HCT116 (cell line): ENCODE results near the gene WNT1. TPM values are rescaled to one million over a fixed set of nuclear protein-coding genes. Genes with fewer than 3 reads are reported as not detected.

Experiments
- ATAC-seq: fragments of 200-7000 bp; cut with Tn5 transposase; 2 replicates; pipeline ENCODE4 v1.9.1; 2020; ENCODE audit warnings: mild to moderate bottlenecking, moderate library complexity
- BruUV-seq: library from RNA; stranded (reverse); fragments of 400-500 nt; replicated peaks from 2 replicates; lab custom pipeline; 2021; lab: Mats Ljungman, UMichigan
- CTCF ChIA-PET: fragments of 300-600 bp; sonication (Branson Sonifier 250); formaldehyde crosslinking; loops from one replicate; lab custom pipeline; 2021; ENCODE audit warnings: antibody characterized with exemption; lab: Charles Lee
- POLR2A ChIA-PET: fragments of 300-600, 350-600 bp; sonication (Branson Sonifier 250); formaldehyde crosslinking; loops from one replicate; lab custom pipeline; 2021; ENCODE audit warnings: antibody characterized with exemption; lab: Charles Lee
- RAD21 ChIA-PET, 2 experiments: fragments of 300-600 bp; sonication (Branson Sonifier 250); formaldehyde crosslinking; loops; one replicate each; lab custom pipeline; 2023; ENCODE audit warnings: low total read pairs in 2 of 2; ENCODE audit not compliant: uncharacterized antibody in 2 of 2, unreplicated experiment in 2 of 2, low non-redundant PET in 1 of 2; lab: Charles Lee
- DNase-seq: peaks from one replicate; pipeline ENCODE4 v3.0.0-alpha.2; 2010; ENCODE audit warnings: low read depth, low spot score
- H2AFZ ChIP-seq: fragments of 200-600 bp; shearing (Covaris generic), sonication (generic); 2 replicates; pipeline ENCODE4 v1.6.1; 2017; ENCODE audit warnings: low read depth, mixed run types, mixed read lengths, antibody characterized with exemption, low read length; ENCODE audit not compliant: poor library complexity, severe bottlenecking
- H3K27ac ChIP-seq: 2 replicates; pipeline ENCODE4 v1.5.1; 2012; ENCODE audit warnings: low read depth, low read length
- H3K27me3 ChIP-seq: fragments of 200-600 bp; sonication (generic); 2 replicates; pipeline ENCODE4 v1.6.1; 2016; ENCODE audit warnings: mixed run types, low read length, mixed read lengths; ENCODE audit not compliant: insufficient read depth
- H3K36me3 ChIP-seq, 2 experiments: fragments of 200-500 bp in 1 of 2; fragments of 200-600 bp in 1 of 2; sonication (Bioruptor generic) in 1 of 2; sonication (generic) in 1 of 2; 2 replicates each; pipeline versions ENCODE4 v1.5.1 to v1.6.1; 2014 to 2016; ENCODE audit warnings: low read length in 2 of 2, inconsistent platforms in 1 of 2, mixed read lengths in 1 of 2, mixed run types in 1 of 2; ENCODE audit not compliant: insufficient read depth in 2 of 2, control insufficient read depth in 1 of 2
- H3K4me1 ChIP-seq, 2 experiments: fragments of 200-600 bp in 1 of 2; sonication (generic) in 1 of 2; 2 replicates each; pipeline versions ENCODE4 v1.5.1 to v1.6.1; 2012 to 2017; ENCODE audit warnings: low read length in 2 of 2, inconsistent platforms in 1 of 2, mild to moderate bottlenecking in 1 of 2, mixed read lengths in 1 of 2, mixed run types in 1 of 2, moderate library complexity in 1 of 2; ENCODE audit not compliant: insufficient read depth in 2 of 2, control insufficient read depth in 1 of 2
- H3K4me2 ChIP-seq: fragments of 200-600 bp; sonication (generic); 2 replicates; pipeline ENCODE4 v1.6.1; 2017; ENCODE audit warnings: mixed run types, low read length, mixed read lengths
- H3K4me3 ChIP-seq, 2 experiments: fragments of 200-600 bp in 1 of 2; sonication (generic) in 1 of 2; replicated peaks in 1 of 2; 2 replicates each; pipeline ENCODE4 v1.5.1; 2011 to 2016; ENCODE audit warnings: low read length in 2 of 2, control low read depth in 1 of 2, low read depth in 1 of 2, mild to moderate bottlenecking in 1 of 2, mixed read lengths in 1 of 2, mixed run types in 1 of 2
- H3K79me2 ChIP-seq: fragments of 200-600 bp; sonication (generic); 2 replicates; pipeline ENCODE4 v1.6.1; 2017; ENCODE audit warnings: mild to moderate bottlenecking, mixed run types, low read length, moderate library complexity, mixed read lengths; ENCODE audit not compliant: insufficient read depth
- H3K9ac ChIP-seq: fragments of 200-600 bp; sonication (generic); 2 replicates; pipeline ENCODE4 v1.6.1; 2016; ENCODE audit warnings: low read length, mixed read lengths
- H3K9me2 ChIP-seq: fragments of 200-600 bp; sonication (generic), shearing (Covaris generic); 2 replicates; pipeline ENCODE4 v1.6.1; 2017; ENCODE audit warnings: mixed run types, mild to moderate bottlenecking, moderate library complexity; ENCODE audit not compliant: insufficient read depth
- H3K9me3 ChIP-seq, 2 experiments: fragments of 200-500 bp in 1 of 2; fragments of 200-600 bp in 1 of 2; sonication (Bioruptor generic) in 1 of 2; sonication (generic) in 1 of 2; 2 replicates each; pipeline ENCODE4 v1.6.1; 2014 to 2017; ENCODE audit warnings: low read length in 2 of 2, mixed read lengths in 2 of 2, inconsistent platforms in 1 of 2, low read depth in 1 of 2, mild to moderate bottlenecking in 1 of 2, mixed run types in 1 of 2, moderate library complexity in 1 of 2; ENCODE audit not compliant: control insufficient read depth in 1 of 2, insufficient read depth in 1 of 2
- H4K20me1 ChIP-seq: fragments of 200-600 bp; sonication (generic), shearing (Covaris generic); 2 replicates; pipeline ENCODE4 v1.6.1; 2017; ENCODE audit warnings: mixed run types, mild to moderate bottlenecking, moderate library complexity; ENCODE audit not compliant: insufficient read depth
- CBX3 ChIP-seq: IDR thresholded peaks from 2 replicates; pipeline ENCODE4 v1.6.1; 2012; ENCODE audit warnings: low read depth
- CEBPB ChIP-seq: IDR thresholded peaks from 2 replicates; pipeline ENCODE4 v1.6.1; 2012; ENCODE audit warnings: low read depth
- CTCF ChIP-seq, 3 experiments: fragments of 200-600 bp in 1 of 3; sonication (generic) in 1 of 3; IDR thresholded peaks in 2 of 3; conservative IDR thresholded peaks in 1 of 3; 2 replicates each; pipeline ENCODE4 v1.5.1; 2012 to 2017; ENCODE audit warnings: low read depth in 2 of 3, low read length in 2 of 3, antibody characterized with exemption in 1 of 3, borderline replicate concordance in 1 of 3, control low read depth in 1 of 3, mild to moderate bottlenecking in 1 of 3, mixed read lengths in 1 of 3, mixed run types in 1 of 3, moderate library complexity in 1 of 3; ENCODE audit not compliant: insufficient read depth in 1 of 3
- EGR1 ChIP-seq: IDR thresholded peaks from 2 replicates; pipeline ENCODE4 v1.6.1; 2012; ENCODE audit warnings: low read depth
- ELF1 ChIP-seq: IDR thresholded peaks from 2 replicates; pipeline ENCODE4 v1.6.1; 2012; ENCODE audit warnings: low read depth, borderline replicate concordance
- EZH2 ChIP-seq: fragments of 200-600 bp; sonication (generic); IDR thresholded peaks from 2 replicates; pipeline ENCODE4 v1.6.1; 2017; ENCODE audit warnings: antibody characterized with exemption, mixed run types
- EZH2phosphoT487 ChIP-seq: fragments of 200-600 bp; IDR thresholded peaks from 2 replicates; pipeline ENCODE4 v1.6.1; 2018; ENCODE audit warnings: antibody characterized with exemption, borderline replicate concordance
- FOSL1 ChIP-seq: IDR thresholded peaks from 2 replicates; pipeline ENCODE4 v1.6.1; 2012; ENCODE audit warnings: low read depth
- POLR2A ChIP-seq: IDR thresholded peaks from 2 replicates; pipeline ENCODE4 v1.7.0; 2011; ENCODE audit warnings: borderline replicate concordance; ENCODE audit not compliant: insufficient read depth, insufficient read length; ENCODE audit errors: extremely low read depth
- POLR2AphosphoS5 ChIP-seq: IDR thresholded peaks from 2 replicates; pipeline ENCODE4 v1.6.1; 2011; ENCODE audit warnings: mild to moderate bottlenecking, low read depth, low read length, moderate library complexity
- SRF ChIP-seq: IDR thresholded peaks from 2 replicates; pipeline ENCODE4 v1.6.1; 2012; ENCODE audit warnings: low read depth
- ZNF274 ChIP-seq: fragments of 200-500 bp; sonication (Bioruptor generic); IDR thresholded peaks from 2 replicates; pipeline ENCODE4 v1.6.1; 2014; ENCODE audit warnings: mild to moderate bottlenecking, low read depth, low read length, inconsistent platforms
- intact Hi-C: fragments of 100-400 bp; cut with micrococcal nuclease; formaldehyde crosslinking; loops from 2 replicates; pipeline ENCODE4 v1.10.0; 2022
- total RNA-seq: library from RNA; stranded (reverse); gene quantifications from one replicate; pipeline ENCODE4 v1.2.1, GENCODE V29; 2021; ENCODE audit not compliant: unreplicated experiment
- TF ChIP-seq, protein P1 (sequence below): IDR thresholded peaks from 2 replicates; pipeline ENCODE4 v1.6.1; 2012
- TF ChIP-seq, protein P2 (sequence below): IDR thresholded peaks from 2 replicates; pipeline ENCODE4 v1.6.1; 2012; ENCODE audit warnings: low read depth

The WNT1 gene
- total RNA-seq, 1 experiment from 2014 or later = not detected

DNA sequence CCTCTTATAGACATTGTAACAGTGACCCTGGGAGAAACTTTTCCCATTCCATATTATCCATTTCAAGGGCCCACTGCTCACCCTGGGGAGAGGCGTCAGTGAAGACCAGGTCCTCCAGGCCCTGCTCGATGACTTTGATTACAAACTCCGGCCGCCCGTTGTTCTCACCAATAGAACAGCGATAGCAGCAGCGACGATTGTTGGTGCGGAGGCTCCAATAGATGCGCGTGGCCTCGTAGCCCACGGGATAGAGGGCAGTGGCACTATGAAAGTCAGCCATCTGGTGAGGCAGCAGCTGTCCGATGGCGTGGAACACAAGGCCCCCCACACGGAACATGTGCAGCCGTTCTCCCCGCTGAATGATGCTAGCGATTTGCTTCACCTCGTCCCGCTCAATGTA, 48.0 kb downstream of the WNT1 start:
- no peak overlapping the region for H3K27ac ChIP-seq
- TF ChIP-seq EZH2 = no peak
- TF ChIP-seq CTCF (IDR thresholded peaks at IDR 0.05 in 2 of 3, conservative IDR thresholded peaks at IDR 0.05 in 1 of 3; ENCODE audit: borderline replicate concordance in 1 of 3, insufficient read depth in 1 of 3, low read depth in 2 of 3, low read length in 2 of 3) = no peak
- TF ChIP-seq POLR2A = no peak
- TF ChIP-seq SRF = no peak
- TF ChIP-seq, protein P1, sequence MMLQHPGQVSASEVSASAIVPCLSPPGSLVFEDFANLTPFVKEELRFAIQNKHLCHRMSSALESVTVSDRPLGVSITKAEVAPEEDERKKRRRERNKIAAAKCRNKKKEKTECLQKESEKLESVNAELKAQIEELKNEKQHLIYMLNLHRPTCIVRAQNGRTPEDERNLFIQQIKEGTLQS = no peak
- TF ChIP-seq CEBPB = no peak
- no peak for TF ChIP-seq ELF1
- TF ChIP-seq, protein P2, sequence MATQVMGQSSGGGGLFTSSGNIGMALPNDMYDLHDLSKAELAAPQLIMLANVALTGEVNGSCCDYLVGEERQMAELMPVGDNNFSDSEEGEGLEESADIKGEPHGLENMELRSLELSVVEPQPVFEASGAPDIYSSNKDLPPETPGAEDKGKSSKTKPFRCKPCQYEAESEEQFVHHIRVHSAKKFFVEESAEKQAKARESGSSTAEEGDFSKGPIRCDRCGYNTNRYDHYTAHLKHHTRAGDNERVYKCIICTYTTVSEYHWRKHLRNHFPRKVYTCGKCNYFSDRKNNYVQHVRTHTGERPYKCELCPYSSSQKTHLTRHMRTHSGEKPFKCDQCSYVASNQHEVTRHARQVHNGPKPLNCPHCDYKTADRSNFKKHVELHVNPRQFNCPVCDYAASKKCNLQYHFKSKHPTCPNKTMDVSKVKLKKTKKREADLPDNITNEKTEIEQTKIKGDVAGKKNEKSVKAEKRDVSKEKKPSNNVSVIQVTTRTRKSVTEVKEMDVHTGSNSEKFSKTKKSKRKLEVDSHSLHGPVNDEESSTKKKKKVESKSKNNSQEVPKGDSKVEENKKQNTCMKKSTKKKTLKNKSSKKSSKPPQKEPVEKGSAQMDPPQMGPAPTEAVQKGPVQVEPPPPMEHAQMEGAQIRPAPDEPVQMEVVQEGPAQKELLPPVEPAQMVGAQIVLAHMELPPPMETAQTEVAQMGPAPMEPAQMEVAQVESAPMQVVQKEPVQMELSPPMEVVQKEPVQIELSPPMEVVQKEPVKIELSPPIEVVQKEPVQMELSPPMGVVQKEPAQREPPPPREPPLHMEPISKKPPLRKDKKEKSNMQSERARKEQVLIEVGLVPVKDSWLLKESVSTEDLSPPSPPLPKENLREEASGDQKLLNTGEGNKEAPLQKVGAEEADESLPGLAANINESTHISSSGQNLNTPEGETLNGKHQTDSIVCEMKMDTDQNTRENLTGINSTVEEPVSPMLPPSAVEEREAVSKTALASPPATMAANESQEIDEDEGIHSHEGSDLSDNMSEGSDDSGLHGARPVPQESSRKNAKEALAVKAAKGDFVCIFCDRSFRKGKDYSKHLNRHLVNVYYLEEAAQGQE = no peak
- TF ChIP-seq FOSL1 = no peak
- TF ChIP-seq CBX3 = no peak
- no peak for TF ChIP-seq EZH2phosphoT487
- no peak for TF ChIP-seq EGR1
- TF ChIP-seq POLR2AphosphoS5 = no peak
- no peak for TF ChIP-seq ZNF274
- TF ChIP-seq, all 23 proteins: peak for 0
- no peak overlapping the region for H2AFZ ChIP-seq
- ATAC-seq (no peak), DNase-seq (no peak)
- no peaks in the 10 kb centered on the region for H3K27me3 ChIP-seq
- RAD21 ChIA-PET = no interaction called here
- POLR2A ChIA-PET = no interaction called here
- intact Hi-C loops = no loop called here
- CTCF ChIA-PET = interaction anchor here (2.5 kb wide), 1 partner anchor 18 kb away, joined by 7 read pairs; no protein-coding TSS in a partner anchor
- H3K9me3 ChIP-seq = no peaks in the 10 kb centered on the region
- peaks cover 47 to 66% of the 10 kb centered on the region in 2 experiments for H3K36me3 ChIP-seq
- no TSS peak for BruUV-seq
- H3K4me3 ChIP-seq = no peak overlapping the region
- H3K4me1 ChIP-seq = no peaks in the 10 kb centered on the region
- peaks cover 14% of the 10 kb centered on the region; the same call in 1 of the 2 replicates for H3K79me2 ChIP-seq
- H3K4me2 ChIP-seq = no peak overlapping the region
- H4K20me1 ChIP-seq = no peaks in the 10 kb centered on the region
- no peak overlapping the region for H3K9ac ChIP-seq
- no peaks in the 10 kb centered on the region for H3K9me2 ChIP-seq
